Cerebellar cortex (tissue), 1 donor: ENCODE results near the gene UBXN6.
A peak's percentile ranks its signal among the peaks of the same experiment; 100 is the strongest.

Experiments
- DNase-seq: peaks from one replicate; pipeline ENCODE4 v3.0.0-alpha.2; 2015; ENCODE audit warnings: low spot score

The UBXN6 gene

GRCh38 chr19:4439243-4439642, 18.4 kb downstream of the UBXN6 start:
- peak; percentile 61 for DNase-seq

- DNase-seq = no peak
Observed at GRCh38 chr19:4437103-4437502, 20.5 kb downstream of the UBXN6 start.

GRCh38 chr19:4436231-4436630, 21.4 kb downstream of the UBXN6 start:
- no peak for DNase-seq

- no peak for DNase-seq
Observed at GRCh38 chr19:4434391-4434790, 23.2 kb downstream of the UBXN6 start.

- no peak for DNase-seq
Observed at GRCh38 chr19:4432918-4433506, 24.6 kb downstream of the UBXN6 start.

- no peak for DNase-seq
Observed at GRCh38 chr19:4431808-4432674, 25.6 kb downstream of the UBXN6 start.

GRCh38 chr19:4431296-4431695, 26.3 kb downstream of the UBXN6 start:
- DNase-seq = no peak

GRCh38 chr19:4430760-4431159, 26.8 kb downstream of the UBXN6 start:
- no peak for DNase-seq

- DNase-seq = no peak
Observed at GRCh38 chr19:4429771-4430171, 27.8 kb downstream of the UBXN6 start.

- DNase-seq = no peak
Observed at GRCh38 chr19:4429256-4429655, 28.3 kb downstream of the UBXN6 start.

GRCh38 chr19:4428326-4428975, 29.1 kb downstream of the UBXN6 start:
- no peak for DNase-seq

- no peak for DNase-seq
Observed at GRCh38 chr19:4425537-4425936, 32.1 kb downstream of the UBXN6 start.

- no peak for DNase-seq
Observed at GRCh38 chr19:4423416-4424126, 34.0 kb downstream of the UBXN6 start.

GRCh38 chr19:4416268-4416667, 41.3 kb downstream of the UBXN6 start:
- DNase-seq = no peak

- DNase-seq = peak; percentile 83
Observed at GRCh38 chr19:4415352-4415751, 42.2 kb downstream of the UBXN6 start.

- peak; percentile 57 for DNase-seq
Observed at GRCh38 chr19:4414800-4415321, 42.7 kb downstream of the UBXN6 start.

- no peak for DNase-seq
Observed at GRCh38 chr19:4414144-4414799, 43.3 kb downstream of the UBXN6 start.

GRCh38 chr19:4413588-4413987, 44.0 kb downstream of the UBXN6 start:
- no peak for DNase-seq

GRCh38 chr19:4409123-4409933, 48.3 kb downstream of the UBXN6 start:
- DNase-seq = no peak

GRCh38 chr19:4406626-4407025, 51.0 kb downstream of the UBXN6 start:
- DNase-seq = no peak

- no peak for DNase-seq
Observed at GRCh38 chr19:4405977-4406376, 51.6 kb downstream of the UBXN6 start.
